ENCODE results near the gene KRTAP5-4.
"Not testable (repeated sequence)": the region's sequence is repeated elsewhere in the genome, so short reads cannot be mapped to it uniquely, and the experiment has no call there.

Gene KRTAP5-4

GRCh38 chr11:1667121-1667850 lies 45.3 kb upstream of the KRTAP5-4 start:
- no peak for TF ChIP-seq EZH2phosphoT487 (IDR thresholded peaks at IDR 0.05; ENCODE audit: borderline replicate concordance, low read length)
- TF ChIP-seq, protein P1, sequence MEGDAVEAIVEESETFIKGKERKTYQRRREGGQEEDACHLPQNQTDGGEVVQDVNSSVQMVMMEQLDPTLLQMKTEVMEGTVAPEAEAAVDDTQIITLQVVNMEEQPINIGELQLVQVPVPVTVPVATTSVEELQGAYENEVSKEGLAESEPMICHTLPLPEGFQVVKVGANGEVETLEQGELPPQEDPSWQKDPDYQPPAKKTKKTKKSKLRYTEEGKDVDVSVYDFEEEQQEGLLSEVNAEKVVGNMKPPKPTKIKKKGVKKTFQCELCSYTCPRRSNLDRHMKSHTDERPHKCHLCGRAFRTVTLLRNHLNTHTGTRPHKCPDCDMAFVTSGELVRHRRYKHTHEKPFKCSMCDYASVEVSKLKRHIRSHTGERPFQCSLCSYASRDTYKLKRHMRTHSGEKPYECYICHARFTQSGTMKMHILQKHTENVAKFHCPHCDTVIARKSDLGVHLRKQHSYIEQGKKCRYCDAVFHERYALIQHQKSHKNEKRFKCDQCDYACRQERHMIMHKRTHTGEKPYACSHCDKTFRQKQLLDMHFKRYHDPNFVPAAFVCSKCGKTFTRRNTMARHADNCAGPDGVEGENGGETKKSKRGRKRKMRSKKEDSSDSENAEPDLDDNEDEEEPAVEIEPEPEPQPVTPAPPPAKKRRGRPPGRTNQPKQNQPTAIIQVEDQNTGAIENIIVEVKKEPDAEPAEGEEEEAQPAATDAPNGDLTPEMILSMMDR (IDR thresholded peaks at IDR 0.05; ENCODE audit: low read depth, low read length, poor library complexity, severe bottlenecking) = no peak
- no peak overlapping the region for H3K4me3 ChIP-seq (ENCODE audit: low read length)
- H3K27me3 ChIP-seq (ENCODE audit: control insufficient read depth, low read length) = no peaks in the 10 kb centered on the region
- H3K4me1 ChIP-seq (ENCODE audit: control insufficient read depth, low read length) = no peaks in the 10 kb centered on the region
- no peak overlapping the region for H3K27ac ChIP-seq (ENCODE audit: low read depth, low read length)
- no peaks in the 10 kb centered on the region for H4K20me1 ChIP-seq (ENCODE audit: control insufficient read depth, insufficient read depth, low read depth, low read length)
- H3F3A ChIP-seq (ENCODE audit: control insufficient read depth, insufficient read depth) = no peaks in the 10 kb centered on the region
- no peak overlapping the region for H3K4me2 ChIP-seq (ENCODE audit: low read length)
- no peaks in the 10 kb centered on the region for H3K79me2 ChIP-seq (ENCODE audit: control insufficient read depth, low read length)
- no peaks in the 10 kb centered on the region for H3K9me3 ChIP-seq (ENCODE audit: control insufficient read depth, insufficient read depth, low read length)
- H3K36me3 ChIP-seq (ENCODE audit: control insufficient read depth, low read length) = no peaks in the 10 kb centered on the region
- H3K9me2 ChIP-seq (replicated peaks; ENCODE audit: control insufficient read depth, low read length) = no peaks in the 10 kb centered on the region

DNA sequence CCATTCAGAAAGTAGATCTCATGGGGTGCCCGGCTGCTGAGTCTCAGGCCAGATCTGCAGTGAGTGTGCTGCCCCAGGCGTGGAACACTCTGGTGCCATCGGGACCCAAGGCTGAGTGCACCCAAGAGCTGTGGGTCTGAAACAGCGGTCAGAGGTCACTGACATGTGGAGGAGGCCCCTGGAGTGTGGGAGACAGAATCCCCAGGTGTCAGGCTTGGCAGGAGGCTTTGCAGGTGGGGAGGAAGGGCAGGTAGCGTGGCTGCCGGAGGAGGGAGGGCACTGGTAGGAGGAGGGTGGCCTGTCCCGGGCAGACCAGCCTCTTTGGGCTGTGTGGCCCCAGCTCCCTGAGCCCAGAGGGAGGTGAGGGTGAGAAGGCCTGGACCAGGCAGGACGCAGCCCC lies 43.4 kb upstream of the KRTAP5-4 start:
- H3K9me3 ChIP-seq (ENCODE audit: control insufficient read depth, insufficient read depth, low read length) = no peaks in the 10 kb centered on the region
- H3K79me2 ChIP-seq (ENCODE audit: control insufficient read depth, low read length) = no peaks in the 10 kb centered on the region
- peaks cover 2% of the 10 kb centered on the region; the same call in 1 of the 2 replicates for H3K27me3 ChIP-seq (ENCODE audit: control insufficient read depth, low read length)
- H3K4me3 ChIP-seq (ENCODE audit: low read length) = no peak overlapping the region
- H3K27ac ChIP-seq (ENCODE audit: low read depth, low read length) = no peak overlapping the region
- H3F3A ChIP-seq (ENCODE audit: control insufficient read depth, insufficient read depth) = no peaks in the 10 kb centered on the region
- no peaks in the 10 kb centered on the region for H3K9me2 ChIP-seq (replicated peaks; ENCODE audit: control insufficient read depth, low read length)
- no peaks in the 10 kb centered on the region for H3K36me3 ChIP-seq (ENCODE audit: control insufficient read depth, low read length)
- no peaks in the 10 kb centered on the region for H3K4me1 ChIP-seq (ENCODE audit: control insufficient read depth, low read length)
- H4K20me1 ChIP-seq (ENCODE audit: control insufficient read depth, insufficient read depth, low read depth, low read length) = no peaks in the 10 kb centered on the region
- TF ChIP-seq EZH2phosphoT487 (IDR thresholded peaks at IDR 0.05; ENCODE audit: borderline replicate concordance, low read length) = no peak
- TF ChIP-seq, protein P1 (IDR thresholded peaks at IDR 0.05; ENCODE audit: low read depth, low read length, poor library complexity, severe bottlenecking) = no peak
- no peak overlapping the region for H3K4me2 ChIP-seq (ENCODE audit: low read length)

DNA sequence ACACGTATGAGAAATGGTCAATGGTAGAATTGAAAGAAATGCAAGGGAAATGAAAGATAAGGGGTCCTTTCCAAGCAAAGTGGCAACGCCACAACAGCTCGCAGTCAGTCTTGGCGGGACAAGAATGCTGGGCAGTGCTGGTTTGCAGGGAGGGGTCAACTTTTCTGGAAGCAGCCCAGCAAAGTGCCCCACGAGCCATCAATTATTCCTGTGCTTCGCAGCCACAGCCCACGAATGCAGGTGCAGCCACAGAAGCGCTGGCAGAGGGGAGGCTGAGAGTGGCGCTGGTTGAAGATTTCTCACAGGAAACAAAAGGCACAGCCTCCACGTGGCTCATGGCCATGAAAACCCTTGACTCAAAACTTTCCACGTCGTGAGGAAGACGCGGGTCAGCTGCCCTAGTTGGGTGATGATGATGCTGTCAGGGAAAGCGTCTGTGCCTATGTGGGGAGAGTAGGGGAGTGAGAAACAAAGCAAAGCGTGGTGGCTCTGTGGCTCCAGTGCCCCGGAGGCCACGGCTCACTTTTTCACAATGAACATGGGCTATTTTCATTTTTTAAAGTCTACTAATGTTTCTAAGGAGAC lies 40.9 kb upstream of the KRTAP5-4 start:
- H3K4me2 ChIP-seq (ENCODE audit: low read length); H3K9me3 ChIP-seq (ENCODE audit: control insufficient read depth, insufficient read depth, low read length); H3K9me2 ChIP-seq (replicated peaks; ENCODE audit: control insufficient read depth, low read length); H3K79me2 ChIP-seq (ENCODE audit: control insufficient read depth, low read length); H3F3A ChIP-seq (ENCODE audit: control insufficient read depth, insufficient read depth); H3K36me3 ChIP-seq (ENCODE audit: control insufficient read depth, low read length); H3K27me3 ChIP-seq (ENCODE audit: control insufficient read depth, low read length); H3K27ac ChIP-seq (ENCODE audit: low read depth, low read length); H3K4me3 ChIP-seq (ENCODE audit: low read length); H3K4me1 ChIP-seq (ENCODE audit: control insufficient read depth, low read length); H4K20me1 ChIP-seq (ENCODE audit: control insufficient read depth, insufficient read depth, low read depth, low read length): not testable (repeated sequence)

DNA sequence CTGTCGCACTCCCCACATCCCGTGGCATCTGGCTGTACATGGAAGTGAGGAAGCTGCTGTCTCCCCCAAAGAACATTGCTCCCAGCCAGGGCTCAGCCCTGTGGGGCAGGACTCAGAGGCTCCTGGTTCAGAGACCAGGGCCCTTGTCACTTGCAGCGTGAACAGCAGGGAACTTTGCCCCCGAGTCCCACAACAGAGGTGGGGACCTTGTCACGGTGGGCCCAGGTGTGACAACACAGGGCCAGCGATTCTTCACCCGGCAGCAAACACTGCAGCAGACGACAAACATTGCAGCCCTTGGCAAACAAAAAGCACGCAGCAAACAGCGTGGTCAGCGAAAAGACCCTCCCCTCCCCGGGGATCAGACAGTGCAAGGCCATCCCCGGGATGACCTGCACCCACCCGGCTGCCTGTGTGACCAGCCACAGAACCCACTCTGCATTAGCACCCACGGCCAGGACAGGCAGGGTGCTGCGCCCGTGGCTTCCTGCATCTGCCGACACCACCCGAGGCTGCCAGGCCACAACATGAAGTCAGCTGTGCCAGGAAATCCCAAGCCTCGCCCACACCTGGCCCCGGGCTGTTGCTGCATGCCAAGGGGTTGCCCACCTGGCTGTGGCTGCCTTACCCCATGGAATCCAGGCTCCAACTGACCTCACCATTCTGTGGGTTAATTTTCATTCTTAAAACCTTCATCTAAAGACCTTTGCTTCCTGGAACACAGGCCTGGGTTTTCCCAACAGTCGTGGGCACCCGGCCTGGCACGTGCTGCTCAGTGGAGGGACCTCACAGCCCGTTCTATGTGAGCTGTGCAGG lies 39.7 kb upstream of the KRTAP5-4 start:
- not testable (repeated sequence) for H3K79me2 ChIP-seq (ENCODE audit: control insufficient read depth, low read length); H3K9me2 ChIP-seq (replicated peaks; ENCODE audit: control insufficient read depth, low read length); H3K27ac ChIP-seq (ENCODE audit: low read depth, low read length); H3K4me3 ChIP-seq (ENCODE audit: low read length); H3K9me3 ChIP-seq (ENCODE audit: control insufficient read depth, insufficient read depth, low read length); H3K36me3 ChIP-seq (ENCODE audit: control insufficient read depth, low read length); H3F3A ChIP-seq (ENCODE audit: control insufficient read depth, insufficient read depth); H4K20me1 ChIP-seq (ENCODE audit: control insufficient read depth, insufficient read depth, low read depth, low read length); H3K4me2 ChIP-seq (ENCODE audit: low read length); H3K27me3 ChIP-seq (ENCODE audit: control insufficient read depth, low read length); H3K4me1 ChIP-seq (ENCODE audit: control insufficient read depth, low read length)

Measured in DOHH2 (cell line).